ENCODE results near the gene NETO2. TPM values are rescaled to one million over a fixed set of nuclear protein-coding genes. Genes with fewer than 3 reads are reported as not detected.

Gene NETO2
- total RNA-seq, 1 experiment from 2014 or later = 28.6 TPM

DNA sequence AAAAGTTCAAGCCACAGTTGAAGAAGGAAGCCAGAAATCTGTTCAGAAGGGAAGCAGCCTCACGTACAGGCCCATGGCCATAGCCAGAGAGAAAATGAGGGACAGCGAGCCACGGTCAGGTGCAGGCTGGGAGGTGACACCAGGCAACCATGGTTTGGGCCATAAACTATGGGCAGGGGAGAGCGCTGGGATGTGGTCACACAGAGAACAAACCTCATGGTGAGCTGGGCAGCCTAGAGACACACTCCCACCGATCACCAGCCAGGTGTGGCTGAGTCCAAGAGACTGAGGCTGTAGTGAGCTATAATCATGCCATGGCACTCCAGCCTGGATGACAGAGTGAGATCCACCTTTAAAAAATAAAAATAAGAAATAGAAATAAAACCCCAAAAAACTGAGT, 76.5 kb downstream of the NETO2 start:
- no peak overlapping the region for H4K8ac ChIP-seq (replicated peaks; ENCODE audit: insufficient read length, low read depth, low read length)

More for the DNA sequence above, 76.5 kb downstream of the NETO2 start:
- no peaks in the 10 kb centered on the region for H4K20me1 ChIP-seq (ENCODE audit: control insufficient read depth, insufficient read depth, insufficient read length)
- no peak overlapping the region for H3K4ac ChIP-seq (ENCODE audit: low read depth, low read length)
- Mint-ChIP-seq H3K4me1 (peaks cover 4 to 13% of the 10 kb centered on the region in 2 experiments), H3K27me3 (ENCODE audit: low read depth) (peaks cover 3% of the 10 kb centered on the region), H3K9me3 (peaks cover 7 to 8% of the 10 kb centered on the region in 2 experiments; a peak in 3 of 5 replicates), H3K36me3 (ENCODE audit: insufficient read depth in 1 of 3, low read depth in 3 of 3) (no peaks in the 10 kb centered on the region; a peak in 2 of 7 replicates), H3K4me3 (no peak overlapping the region), H3K27ac (no peak overlapping the region)
- H3K27ac ChIP-seq (ENCODE audit: insufficient read length, low read depth, low read length) = no peak overlapping the region
- H3K23ac ChIP-seq (ENCODE audit: insufficient read length, low read depth, low read length) = no peak overlapping the region
- no peak overlapping the region for H3T11ph ChIP-seq (ENCODE audit: low read length)
- H3K9me3 ChIP-seq (ENCODE audit: control insufficient read depth, low read depth, low read length) = no peaks in the 10 kb centered on the region
- H3K4me2 ChIP-seq (ENCODE audit: insufficient read depth, insufficient read length, low read length) = no peak overlapping the region
- no peak overlapping the region for H2BK120ac ChIP-seq (ENCODE audit: low read depth, low read length, poor library complexity, severe bottlenecking)
- no peak overlapping the region for H2AK5ac ChIP-seq (ENCODE audit: insufficient read length, low read length)
- H4K5ac ChIP-seq (ENCODE audit: insufficient read length, low read depth, low read length) = no peak overlapping the region
- no peak overlapping the region for H3K56ac ChIP-seq (ENCODE audit: insufficient read length, low read depth, low read length)
- H3K14ac ChIP-seq (ENCODE audit: insufficient read depth, low read length) = no peak overlapping the region
- H2BK12ac ChIP-seq (ENCODE audit: insufficient read length, low read depth, low read length) = no peak overlapping the region
- H3K79me2 ChIP-seq (ENCODE audit: insufficient read depth, low read length) = no peaks in the 10 kb centered on the region
- TF ChIP-seq, protein P1, sequence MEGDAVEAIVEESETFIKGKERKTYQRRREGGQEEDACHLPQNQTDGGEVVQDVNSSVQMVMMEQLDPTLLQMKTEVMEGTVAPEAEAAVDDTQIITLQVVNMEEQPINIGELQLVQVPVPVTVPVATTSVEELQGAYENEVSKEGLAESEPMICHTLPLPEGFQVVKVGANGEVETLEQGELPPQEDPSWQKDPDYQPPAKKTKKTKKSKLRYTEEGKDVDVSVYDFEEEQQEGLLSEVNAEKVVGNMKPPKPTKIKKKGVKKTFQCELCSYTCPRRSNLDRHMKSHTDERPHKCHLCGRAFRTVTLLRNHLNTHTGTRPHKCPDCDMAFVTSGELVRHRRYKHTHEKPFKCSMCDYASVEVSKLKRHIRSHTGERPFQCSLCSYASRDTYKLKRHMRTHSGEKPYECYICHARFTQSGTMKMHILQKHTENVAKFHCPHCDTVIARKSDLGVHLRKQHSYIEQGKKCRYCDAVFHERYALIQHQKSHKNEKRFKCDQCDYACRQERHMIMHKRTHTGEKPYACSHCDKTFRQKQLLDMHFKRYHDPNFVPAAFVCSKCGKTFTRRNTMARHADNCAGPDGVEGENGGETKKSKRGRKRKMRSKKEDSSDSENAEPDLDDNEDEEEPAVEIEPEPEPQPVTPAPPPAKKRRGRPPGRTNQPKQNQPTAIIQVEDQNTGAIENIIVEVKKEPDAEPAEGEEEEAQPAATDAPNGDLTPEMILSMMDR (conservative IDR thresholded peaks at IDR 0.05) = no peak
- no peak overlapping the region for H3K18ac ChIP-seq (ENCODE audit: insufficient read length, low read depth, low read length)
- H2BK15ac ChIP-seq (ENCODE audit: low read depth, low read length) = no peak overlapping the region
- no peak overlapping the region for H2BK20ac ChIP-seq (ENCODE audit: low read depth, low read length, poor library complexity, severe bottlenecking)
- no peak overlapping the region for H4K91ac ChIP-seq (ENCODE audit: insufficient read length, low read depth, low read length)
- no peak overlapping the region for H2BK5ac ChIP-seq (ENCODE audit: insufficient read length, low read length)
- no peaks in the 10 kb centered on the region for H3K27me3 ChIP-seq (ENCODE audit: insufficient read depth, low read length)
- H3K4me1 ChIP-seq (ENCODE audit: insufficient read depth, low read length) = no peaks in the 10 kb centered on the region
- no peaks in the 10 kb centered on the region for H3K79me1 ChIP-seq (ENCODE audit: insufficient read depth, low read depth, low read length, poor library complexity, severe bottlenecking)
- no peak for DNase-seq
- H2AFZ ChIP-seq (ENCODE audit: low read length) = no peak overlapping the region
- no CpG with 5 or more reads among the region's 5 CpGs for WGBS (ENCODE audit: extremely low coverage, insufficient read length, low lambda C conversion rate)
- no peak overlapping the region for H3K9ac ChIP-seq (ENCODE audit: extremely low read depth, insufficient read length, low read length)
- H3K23me2 ChIP-seq (ENCODE audit: insufficient read length, low read depth, low read length, poor library complexity, severe bottlenecking) = no peaks in the 10 kb centered on the region

Data from H9 (cell line).